Colonic mucosa (tissue), 4 donors: ENCODE data around the gene AVPR2. TPM values are rescaled to one million over a fixed set of nuclear protein-coding genes. Genes with fewer than 3 reads are reported as not detected.

ENCODE experiments used
- DNase-seq: peaks from one replicate; pipeline ENCODE4 v3.0.0-alpha.2; 2020
- H3K27ac ChIP-seq: fragments of 200-600 bp; one replicate; pipeline ENCODE4 v1.8.0; 2021
- H3K27me3 ChIP-seq: fragments of 200-600 bp; one replicate; pipeline ENCODE4 v1.8.0; 2021
- H3K36me3 ChIP-seq: fragments of 200-600 bp; one replicate; pipeline ENCODE4 v1.8.0; 2021
- H3K4me1 ChIP-seq: fragments of 200-600 bp; one replicate; pipeline ENCODE4 v1.8.0; 2021; ENCODE audit warnings: mild to moderate bottlenecking
- H3K4me3 ChIP-seq: fragments of 200-600 bp; one replicate; pipeline ENCODE4 v1.8.0; 2021
- H3K9ac ChIP-seq, 2 donors: one replicate each; pipeline ENCODE4 v1.7.0; 2013; ENCODE audit warnings: control low read depth in 2 of 2, low read depth in 2 of 2, low read length in 2 of 2
- H3K9me3 ChIP-seq: fragments of 200-600 bp; one replicate; pipeline ENCODE4 v1.8.0; 2021
- CTCF ChIP-seq: fragments of 200-600 bp; IDR thresholded peaks from one replicate; pipeline ENCODE4 v1.8.0; 2022; ENCODE audit warnings: antibody characterized with exemption, mild to moderate bottlenecking
- intact Hi-C: fragments of 100-400 bp; cut with DNase I; formaldehyde crosslinking; loops from one replicate; pipeline ENCODE4 v1.14.1; 2022
- total RNA-seq, 2 donors: library from RNA; stranded (reverse); fragmentation: NEBNext Ultra II Directional in 1 of 2; extraction: Animal tissue kit (Norgen Biotek cat#: 25700) in 1 of 2; gene quantifications; one replicate each; pipeline ENCODE4 v1.2.1, GENCODE V29; 2021
- donor health status: healthy.
- donor health status: DM: no; HTN: no; CAD: no.
- donor health status: DM: no; HTN: no; CAD: no.

The AVPR2 gene
- total RNA-seq, 2 donors from 2014 or later = 0.24 TPM; not detected in 1

GRCh38 chrX:153925739-153926551 lies 21.5 kb downstream of the AVPR2 start, which contains the start of gene ARHGAP4:
Gene ARHGAP4 (minus strand): TSS chrX:153926264. CDS start chrX:153926202, 62 bp downstream.
- Histone ChIP-seq H3K27ac (peak within 1 kb of the TSS; percentile 90), H3K27me3 (peaks cover under 1% of the 10 kb centered on the region), H3K9me3 (no peaks in the 10 kb centered on the region), H3K36me3 (no peaks in the 10 kb centered on the region), H3K4me3 (peak within 1 kb of the TSS; percentile 42), H3K9ac (peak within 1 kb of the TSS; percentile 75 to 90), H3K4me1 (no peaks in the 10 kb centered on the region)
- intact Hi-C loops = no loop called here
- DNase-seq = no peak
- TF ChIP-seq CTCF = no peak

GRCh38 chrX:153926552-153926857 lies 22.0 kb downstream of the AVPR2 start:
- no peaks in the 10 kb centered on the region for H3K27me3 ChIP-seq
- H3K9ac ChIP-seq = peak overlapping the region; percentile 75 to 90
- DNase-seq = no peak
- no peaks in the 10 kb centered on the region for H3K9me3 ChIP-seq
- H3K27ac ChIP-seq = peak overlapping the region; percentile 90
- H3K36me3 ChIP-seq = no peaks in the 10 kb centered on the region
- intact Hi-C loops = no loop called here
- no peaks in the 10 kb centered on the region for H3K4me1 ChIP-seq
- TF ChIP-seq CTCF = no peak
- H3K4me3 ChIP-seq = peak overlapping the region; percentile 42

GRCh38 chrX:153926858-153927671 lies 22.6 kb downstream of the AVPR2 start:
- peak; percentile 66 for DNase-seq
- Histone ChIP-seq H3K36me3 (no peaks in the 10 kb centered on the region), H3K27me3 (no peaks in the 10 kb centered on the region), H3K27ac (peak overlapping the region; percentile 90), H3K9me3 (no peaks in the 10 kb centered on the region), H3K4me1 (no peaks in the 10 kb centered on the region), H3K9ac (peak overlapping the region; percentile 77 to 90), H3K4me3 (peak overlapping the region; percentile 42)
- no peak for TF ChIP-seq CTCF
- intact Hi-C loops = no loop called here

GRCh38 chrX:153927672-153927921 lies 23.1 kb downstream of the AVPR2 start:
- Histone ChIP-seq H3K27ac (peak overlapping the region; percentile 90), H3K27me3 (no peaks in the 10 kb centered on the region), H3K9ac (peak overlapping the region; percentile 77 to 90), H3K4me1 (no peaks in the 10 kb centered on the region), H3K9me3 (no peaks in the 10 kb centered on the region), H3K36me3 (no peaks in the 10 kb centered on the region), H3K4me3 (peak overlapping the region; percentile 42)
- intact Hi-C loops = no loop called here
- no peak for TF ChIP-seq CTCF
- DNase-seq = no peak

- Histone ChIP-seq H3K36me3 (no peaks in the 10 kb centered on the region), H3K9ac (peak overlapping the region; percentile 77 to 90), H3K4me1 (no peaks in the 10 kb centered on the region), H3K9me3 (no peaks in the 10 kb centered on the region), H3K27me3 (no peaks in the 10 kb centered on the region), H3K4me3 (peak overlapping the region; percentile 42), H3K27ac (peak overlapping the region; percentile 90)
- peak; percentile 96 for DNase-seq
- TF ChIP-seq CTCF = no peak
- intact Hi-C loops = no loop called here
Measured at GRCh38 chrX:153927922-153928760, 23.7 kb downstream of the AVPR2 start.
